ENCODE data around the gene PLPP4.

The PLPP4 gene

GRCh38 chr10:120580918-120581895, 124.2 kb downstream of the PLPP4 start:
- peak; percentile 59 for DNase-seq

- no peak for DNase-seq
Observed at GRCh38 chr10:120582753-120583152, 125.7 kb downstream of the PLPP4 start.

GRCh38 chr10:120583424-120584108, 126.5 kb downstream of the PLPP4 start:
- DNase-seq = no peak

- DNase-seq = no peak
Observed at GRCh38 chr10:120584786-120585185, 127.8 kb downstream of the PLPP4 start.

GRCh38 chr10:120586471-120586872, 129.4 kb downstream of the PLPP4 start:
- no peak for DNase-seq

GRCh38 chr10:120587061-120587460, 130.0 kb downstream of the PLPP4 start:
- DNase-seq = no peak

GRCh38 chr10:120588311-120588710, 131.3 kb downstream of the PLPP4 start:
- DNase-seq = no peak

GRCh38 chr10:120593693-120594092, 136.7 kb downstream of the PLPP4 start:
- no peak for DNase-seq

- DNase-seq = no peak
Observed at GRCh38 chr10:120597902-120598301, 140.9 kb downstream of the PLPP4 start.

GRCh38 chr10:120598386-120598785, 141.4 kb downstream of the PLPP4 start:
- DNase-seq = peak; percentile 52

GRCh38 chr10:120599200-120599724, 142.2 kb downstream of the PLPP4 start:
- DNase-seq = no peak

- DNase-seq = no peak
Observed at GRCh38 chr10:120600871-120601649, 144.0 kb downstream of the PLPP4 start.

GRCh38 chr10:120601999-120602398, 145.0 kb downstream of the PLPP4 start:
- no peak for DNase-seq

- DNase-seq = no peak
Observed at GRCh38 chr10:120605410-120605809, 148.4 kb downstream of the PLPP4 start.

GRCh38 chr10:120606051-120606764, 149.2 kb downstream of the PLPP4 start:
- no peak for DNase-seq

GRCh38 chr10:120607016-120607709, 150.1 kb downstream of the PLPP4 start:
- DNase-seq = no peak

- DNase-seq = no peak
Observed at GRCh38 chr10:120607710-120608703, 151.0 kb downstream of the PLPP4 start.

- DNase-seq = no peak
Observed at GRCh38 chr10:120609006-120609405, 152.0 kb downstream of the PLPP4 start.

GRCh38 chr10:120610791-120611190, 153.8 kb downstream of the PLPP4 start:
- DNase-seq = no peak

GRCh38 chr10:120612756-120613155, 155.7 kb downstream of the PLPP4 start:
- DNase-seq = no peak
